ENCODE results near the gene WNT7A. TPM values are rescaled to one million over a fixed set of nuclear protein-coding genes. Genes with fewer than 3 reads are reported as not detected.

The WNT7A gene
- total RNA-seq, 3 donors from 2014 or later, result not detected

DNA sequence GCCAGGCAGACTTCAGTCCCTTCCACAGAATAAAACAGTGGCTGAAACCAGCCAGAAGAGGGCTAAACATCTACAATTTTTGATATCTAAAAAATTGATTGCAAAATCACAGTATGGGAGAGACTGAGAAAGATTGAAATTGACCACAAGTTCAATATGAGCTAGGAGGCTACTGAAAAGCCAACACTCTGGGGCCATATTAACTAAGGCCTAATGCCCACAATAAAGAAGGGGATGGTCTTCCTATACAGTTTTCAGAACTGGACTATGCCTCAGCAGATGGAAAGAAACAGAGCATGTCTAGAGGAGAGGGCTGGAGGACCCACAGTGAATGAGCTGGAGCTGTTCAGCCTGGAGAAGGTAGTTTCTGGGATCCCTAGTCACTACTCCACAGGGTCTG lies 53.2 kb downstream of the WNT7A start:
- Histone ChIP-seq H3K4me3 (no peak overlapping the region), H3K36me3 (ENCODE audit: low read depth) (no peaks in the 10 kb centered on the region), H3K9me3 (no peaks in the 10 kb centered on the region), H3K4me1 (ENCODE audit: low read depth) (no peaks in the 10 kb centered on the region)
- ATAC-seq (no peak), DNase-seq (no peak)
- intact Hi-C loops (cut with DNase I, micrococcal nuclease), result no loop called here
- TF ChIP-seq CTCF (IDR thresholded peaks at IDR 0.05), result no peak

- no peak for ATAC-seq
- no peak for DNase-seq
- intact Hi-C loops (cut with DNase I, micrococcal nuclease), result no loop called here
- H3K4me3 ChIP-seq, result no peak overlapping the region
- no peaks in the 10 kb centered on the region for H3K36me3 ChIP-seq (ENCODE audit: low read depth)
- H3K9me3 ChIP-seq, result no peaks in the 10 kb centered on the region
- TF ChIP-seq CTCF (IDR thresholded peaks at IDR 0.05), result no peak
- H3K4me1 ChIP-seq (ENCODE audit: low read depth), result no peaks in the 10 kb centered on the region
Measured at GRCh38 chr3:13825821-13826220, 54.0 kb downstream of the WNT7A start.

- ATAC-seq, result no peak
- no peaks in the 10 kb centered on the region for H3K36me3 ChIP-seq (ENCODE audit: low read depth)
- DNase-seq, result no peak
- no peak overlapping the region for H3K4me3 ChIP-seq
- intact Hi-C loops (cut with DNase I, micrococcal nuclease), result no loop called here
- H3K9me3 ChIP-seq, result no peaks in the 10 kb centered on the region
- no peaks in the 10 kb centered on the region for H3K4me1 ChIP-seq (ENCODE audit: low read depth)
- TF ChIP-seq CTCF (IDR thresholded peaks at IDR 0.05), result no peak
Measured at GRCh38 chr3:13825311-13825579, 54.6 kb downstream of the WNT7A start.

GRCh38 chr3:13824521-13825310 lies 55.2 kb downstream of the WNT7A start:
- DNase-seq (no peak), ATAC-seq (no peak)
- no peaks in the 10 kb centered on the region for H3K9me3 ChIP-seq
- H3K4me1 ChIP-seq (ENCODE audit: low read depth), result no peaks in the 10 kb centered on the region
- intact Hi-C loops (cut with DNase I, micrococcal nuclease), result no loop called here
- H3K36me3 ChIP-seq (ENCODE audit: low read depth), result no peaks in the 10 kb centered on the region
- no peak overlapping the region for H3K4me3 ChIP-seq
- no peak for TF ChIP-seq CTCF (IDR thresholded peaks at IDR 0.05)

DNA sequence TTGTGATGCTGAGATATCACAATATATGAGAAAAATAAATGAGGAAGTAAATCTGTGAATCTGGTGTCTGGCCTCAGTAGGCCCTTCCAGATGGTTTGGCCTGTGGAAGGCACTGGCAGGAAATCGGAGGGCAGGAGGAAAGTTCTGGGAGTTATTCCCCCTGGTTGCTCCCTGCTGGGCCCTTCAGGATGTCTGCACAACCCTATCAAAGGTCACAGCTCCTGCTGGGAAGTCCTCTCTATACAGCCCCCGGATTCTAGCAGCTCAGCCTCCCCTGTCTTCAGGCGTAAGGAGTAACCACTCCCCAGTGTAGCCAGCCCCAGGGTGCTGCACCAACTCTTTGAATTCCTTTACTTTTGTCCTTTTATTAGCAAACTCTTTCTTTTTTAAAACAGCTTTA lies 56.2 kb downstream of the WNT7A start:
- intact Hi-C loops (cut with DNase I, micrococcal nuclease), result no loop called here
- Histone ChIP-seq H3K9me3 (no peaks in the 10 kb centered on the region), H3K36me3 (ENCODE audit: low read depth) (no peaks in the 10 kb centered on the region), H3K4me3 (no peak overlapping the region), H3K4me1 (ENCODE audit: low read depth) (no peaks in the 10 kb centered on the region)
- TF ChIP-seq CTCF (IDR thresholded peaks at IDR 0.05), result no peak
- no peak for ATAC-seq
- no peak for DNase-seq
